ENCODE measurements around the gene LBP.

- TF ChIP-seq POLR2A (IDR thresholded peaks at IDR 0.05), result no peak
- no peak for TF ChIP-seq CTCF (IDR thresholded peaks at IDR 0.05)
These were observed 38.2 kb upstream of the LBP start for GRCh38 chr20:38308047-38308438.
